ENCODE data around the gene BRCC3.
A peak's percentile ranks its signal among the peaks of the same experiment; 100 is the strongest.

GRCh38 chrX:155056877-155057792 is 14.2 kb upstream of the BRCC3 start:
- peak in 5 of 7 experiments; percentile 29 to 74 (median 69) for TF ChIP-seq CTCF (IDR thresholded peaks at IDR 0.05)
- TF ChIP-seq EP300 (IDR thresholded peaks at IDR 0.05), result no peak
- TF ChIP-seq POLR2A (IDR thresholded peaks at IDR 0.05), result no peak
- TF ChIP-seq POLR2AphosphoS5 (IDR thresholded peaks at IDR 0.05), result peak in 2 of 3 donors; percentile 26 to 71
